ENCODE results near the gene HOXD11. TPM values are rescaled to one million over a fixed set of nuclear protein-coding genes. Genes with fewer than 3 reads are reported as not detected.

Gene HOXD11
- total RNA-seq, 3 donors from 2014 or later: 0.66 TPM; not detected in 2

DNA sequence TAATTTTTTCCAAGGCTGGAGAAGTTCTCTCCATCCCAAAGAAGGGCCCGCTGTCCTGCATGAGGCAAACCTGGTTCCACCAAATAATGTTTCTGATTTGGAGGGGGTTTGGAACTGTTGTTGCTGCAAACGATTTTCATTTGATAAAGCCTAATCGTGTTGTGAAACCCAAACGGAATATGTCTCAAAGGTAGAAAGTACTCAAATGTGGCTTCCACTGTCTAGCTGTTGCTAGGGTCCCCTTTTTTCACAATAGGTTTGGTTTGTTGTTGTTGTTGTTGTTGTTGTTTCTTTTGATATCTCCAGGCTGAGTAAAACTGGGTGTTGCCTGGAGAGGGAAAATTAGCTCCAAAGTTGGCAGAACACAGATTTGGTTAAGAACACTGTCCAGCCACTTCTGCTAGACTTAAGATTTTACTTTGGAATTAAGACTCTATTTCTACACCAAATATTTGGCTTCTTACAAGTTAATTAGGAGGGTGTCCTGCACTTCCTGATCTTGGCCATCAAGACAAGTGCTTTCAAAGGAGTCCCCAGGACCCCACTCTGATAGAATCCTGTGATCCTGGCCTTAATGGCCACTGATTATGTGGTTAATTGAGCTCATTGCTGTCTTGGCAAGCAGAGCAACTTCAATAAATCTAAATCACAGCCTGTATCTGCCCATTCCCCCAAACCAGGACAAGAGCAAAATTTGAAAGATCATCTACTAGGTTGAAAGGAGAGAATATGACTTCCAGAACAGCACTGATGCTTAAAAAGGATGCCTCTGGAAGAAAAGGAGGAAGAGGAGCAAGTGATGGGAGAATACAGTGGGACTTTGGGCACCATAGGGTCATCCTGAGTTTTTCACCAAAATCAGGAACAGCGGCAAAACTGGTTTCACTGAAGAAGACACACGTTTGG is 17.9 kb upstream of the HOXD11 start:
- Histone ChIP-seq H3K27ac (no peak overlapping the region), H3K27me3 (peaks cover 16 to 99% of the 10 kb centered on the region in 2 donors), H3K4me1 (peaks cover 5% of the 10 kb centered on the region in 2 donors), H3K36me3 (no peaks in the 10 kb centered on the region), H3K4me3 (no peak overlapping the region), H3K9me3 (no peaks in the 10 kb centered on the region)
- TF ChIP-seq, protein P1, sequence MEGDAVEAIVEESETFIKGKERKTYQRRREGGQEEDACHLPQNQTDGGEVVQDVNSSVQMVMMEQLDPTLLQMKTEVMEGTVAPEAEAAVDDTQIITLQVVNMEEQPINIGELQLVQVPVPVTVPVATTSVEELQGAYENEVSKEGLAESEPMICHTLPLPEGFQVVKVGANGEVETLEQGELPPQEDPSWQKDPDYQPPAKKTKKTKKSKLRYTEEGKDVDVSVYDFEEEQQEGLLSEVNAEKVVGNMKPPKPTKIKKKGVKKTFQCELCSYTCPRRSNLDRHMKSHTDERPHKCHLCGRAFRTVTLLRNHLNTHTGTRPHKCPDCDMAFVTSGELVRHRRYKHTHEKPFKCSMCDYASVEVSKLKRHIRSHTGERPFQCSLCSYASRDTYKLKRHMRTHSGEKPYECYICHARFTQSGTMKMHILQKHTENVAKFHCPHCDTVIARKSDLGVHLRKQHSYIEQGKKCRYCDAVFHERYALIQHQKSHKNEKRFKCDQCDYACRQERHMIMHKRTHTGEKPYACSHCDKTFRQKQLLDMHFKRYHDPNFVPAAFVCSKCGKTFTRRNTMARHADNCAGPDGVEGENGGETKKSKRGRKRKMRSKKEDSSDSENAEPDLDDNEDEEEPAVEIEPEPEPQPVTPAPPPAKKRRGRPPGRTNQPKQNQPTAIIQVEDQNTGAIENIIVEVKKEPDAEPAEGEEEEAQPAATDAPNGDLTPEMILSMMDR (IDR thresholded peaks at IDR 0.05): no peak
- TF ChIP-seq POLR2A (IDR thresholded peaks at IDR 0.05) (no peak), POLR2AphosphoS5 (IDR thresholded peaks at IDR 0.05) (no peak)
- DNase-seq (ENCODE audit: low spot score in 2 of 2): no peak
- intact Hi-C loops (cut with DNase I; ENCODE audit: low total_unique reads): loop anchor here (10.0 kb wide), 1 partner anchor 404 kb away; no protein-coding TSS in a partner anchor

DNA sequence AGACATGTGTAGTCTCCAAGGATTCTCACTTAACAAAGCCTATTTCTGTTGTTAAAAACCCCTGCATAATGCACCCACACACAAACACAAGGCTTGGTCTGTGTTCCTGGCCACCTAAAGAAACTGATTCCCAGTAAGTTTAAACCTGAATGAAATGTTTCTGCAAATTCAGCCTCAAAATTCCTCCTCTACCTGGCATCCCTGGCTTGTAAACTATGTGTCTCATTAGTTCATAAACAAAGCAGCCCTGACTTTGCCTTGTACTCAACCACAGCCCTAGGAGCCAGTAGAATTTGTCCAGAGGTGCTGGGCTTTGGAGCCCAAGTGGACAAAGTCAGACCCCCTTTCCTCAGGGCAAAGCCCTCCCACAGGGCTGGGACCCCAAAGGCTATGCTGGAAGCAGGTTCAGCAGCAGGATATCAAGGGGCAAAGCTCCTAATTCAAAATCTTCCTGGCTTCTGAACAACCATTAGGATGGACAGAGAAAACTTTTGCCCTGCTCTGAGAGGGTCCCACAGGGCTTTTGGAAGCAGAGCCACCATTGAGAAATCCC is 17.2 kb upstream of the HOXD11 start:
- intact Hi-C loops (cut with DNase I; ENCODE audit: low total_unique reads): loop anchor here (10.0 kb wide), 1 partner anchor 405 kb away; no protein-coding TSS in a partner anchor

DNA sequence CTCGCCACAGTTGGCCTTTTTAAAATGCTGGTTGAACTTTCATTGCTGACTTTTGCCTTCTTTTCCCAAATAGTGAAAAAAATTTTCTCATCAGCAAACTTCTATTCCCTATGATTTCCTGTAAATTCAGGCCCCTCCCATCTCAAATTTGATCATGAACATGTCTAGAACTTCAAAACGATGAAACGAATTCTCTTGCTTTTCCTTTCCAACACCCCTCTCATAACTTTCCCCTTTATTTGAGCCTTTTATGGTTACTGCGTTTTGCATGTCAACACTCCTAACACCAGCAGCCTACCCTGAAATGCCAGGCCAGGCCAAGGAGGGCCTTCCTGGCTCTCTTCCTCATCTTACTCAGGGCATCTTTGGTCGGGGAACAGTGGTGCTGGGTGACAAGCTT is 16.2 kb upstream of the HOXD11 start:
- H3K36me3 ChIP-seq: no peaks in the 10 kb centered on the region
- no peak for TF ChIP-seq POLR2AphosphoS5 (IDR thresholded peaks at IDR 0.05)
- TF ChIP-seq POLR2A (IDR thresholded peaks at IDR 0.05): no peak
- TF ChIP-seq, protein P1 (IDR thresholded peaks at IDR 0.05): no peak
- peaks cover 16 to 99% of the 10 kb centered on the region in 2 donors for H3K27me3 ChIP-seq
- H3K9me3 ChIP-seq: no peaks in the 10 kb centered on the region
- peaks cover 5% of the 10 kb centered on the region in 2 donors for H3K4me1 ChIP-seq
- DNase-seq (ENCODE audit: low spot score in 2 of 2): no peak
- H3K27ac ChIP-seq: no peak overlapping the region
- H3K4me3 ChIP-seq: no peak overlapping the region
- intact Hi-C loops (cut with DNase I; ENCODE audit: low total_unique reads): no loop called here

More for the DNA sequence above, 17.2 kb upstream of the HOXD11 start:
- Histone ChIP-seq H3K27me3 (peaks cover 16 to 99% of the 10 kb centered on the region in 2 donors), H3K4me3 (no peak overlapping the region), H3K9me3 (no peaks in the 10 kb centered on the region), H3K4me1 (peaks cover 5% of the 10 kb centered on the region in 2 donors), H3K27ac (no peak overlapping the region), H3K36me3 (no peaks in the 10 kb centered on the region)
- DNase-seq (ENCODE audit: low spot score in 2 of 2): no peak
- no peak for TF ChIP-seq POLR2AphosphoS5 (IDR thresholded peaks at IDR 0.05)
- no peak for TF ChIP-seq POLR2A (IDR thresholded peaks at IDR 0.05)
- TF ChIP-seq, protein P1 (IDR thresholded peaks at IDR 0.05): no peak

DNA sequence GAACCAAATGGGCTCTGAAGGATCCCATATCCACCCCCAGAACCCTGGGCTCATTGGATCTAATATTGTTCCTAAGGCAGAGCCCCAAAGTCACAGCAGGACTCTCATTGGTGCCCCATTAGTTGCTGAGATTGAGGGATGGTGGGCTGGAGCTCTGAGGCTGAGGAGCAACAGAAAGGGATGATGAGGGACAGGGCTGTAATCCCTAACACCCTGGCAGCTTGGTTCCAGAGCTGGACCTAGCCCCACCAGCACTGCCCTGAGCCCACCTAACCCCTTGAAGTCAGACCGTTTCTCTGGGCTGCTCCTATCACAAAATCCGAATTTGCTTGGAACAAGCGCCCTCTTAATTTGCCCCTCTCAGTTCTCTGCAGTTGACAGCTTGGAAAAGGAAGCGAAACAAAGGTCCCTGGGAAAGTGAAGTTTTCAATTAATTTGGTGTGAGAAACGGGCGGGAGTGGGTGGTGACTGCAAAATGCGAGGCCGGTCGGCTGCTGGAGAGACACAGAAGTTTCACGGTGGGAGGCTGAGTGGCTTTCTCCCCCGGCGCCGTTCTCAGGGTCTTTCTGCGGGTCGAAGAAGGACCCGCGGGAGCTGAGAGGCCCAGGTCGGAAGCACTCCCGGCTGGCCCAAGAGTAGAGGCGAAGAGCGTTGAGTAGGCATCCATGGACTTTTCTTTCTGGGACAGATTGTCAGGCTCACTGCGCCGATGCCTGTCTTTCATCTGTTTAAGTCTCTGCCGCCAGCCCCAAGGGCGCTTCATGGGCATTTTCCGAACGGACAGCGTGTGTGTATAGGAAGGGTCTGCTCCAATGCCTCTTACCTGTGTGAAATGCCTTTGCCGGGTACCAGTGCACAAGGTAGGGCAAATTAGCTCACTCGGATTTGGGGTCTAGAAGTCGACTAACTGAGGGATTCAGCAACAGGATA is 15.5 kb upstream of the HOXD11 start:
- H3K27ac ChIP-seq: no peak overlapping the region
- DNase-seq (ENCODE audit: low spot score in 2 of 2): no peak
- intact Hi-C loops (cut with DNase I; ENCODE audit: low total_unique reads): no loop called here
- peaks cover 5% of the 10 kb centered on the region in 2 donors for H3K4me1 ChIP-seq
- TF ChIP-seq, protein P1 (IDR thresholded peaks at IDR 0.05): no peak
- TF ChIP-seq POLR2AphosphoS5 (IDR thresholded peaks at IDR 0.05): no peak
- TF ChIP-seq POLR2A (IDR thresholded peaks at IDR 0.05): no peak
- H3K9me3 ChIP-seq: no peaks in the 10 kb centered on the region
- H3K36me3 ChIP-seq: no peaks in the 10 kb centered on the region
- H3K4me3 ChIP-seq: no peak overlapping the region
- peaks cover 12 to 99% of the 10 kb centered on the region in 2 donors for H3K27me3 ChIP-seq

Data from breast epithelium (tissue), 4 donors.